ENCODE data around the gene HECW1. TPM values are rescaled to one million over a fixed set of nuclear protein-coding genes. Genes with fewer than 3 reads are reported as not detected.
A peak's percentile ranks its signal among the peaks of the same experiment; 100 is the strongest.

HECW1 gene
- total RNA-seq, 3 donors from 2014 or later: 0.76 to 1.6 (median 1.2) TPM

GRCh38 chr7:43151076-43151475 is 38.6 kb downstream of the HECW1 start:
- TF ChIP-seq, protein P1, sequence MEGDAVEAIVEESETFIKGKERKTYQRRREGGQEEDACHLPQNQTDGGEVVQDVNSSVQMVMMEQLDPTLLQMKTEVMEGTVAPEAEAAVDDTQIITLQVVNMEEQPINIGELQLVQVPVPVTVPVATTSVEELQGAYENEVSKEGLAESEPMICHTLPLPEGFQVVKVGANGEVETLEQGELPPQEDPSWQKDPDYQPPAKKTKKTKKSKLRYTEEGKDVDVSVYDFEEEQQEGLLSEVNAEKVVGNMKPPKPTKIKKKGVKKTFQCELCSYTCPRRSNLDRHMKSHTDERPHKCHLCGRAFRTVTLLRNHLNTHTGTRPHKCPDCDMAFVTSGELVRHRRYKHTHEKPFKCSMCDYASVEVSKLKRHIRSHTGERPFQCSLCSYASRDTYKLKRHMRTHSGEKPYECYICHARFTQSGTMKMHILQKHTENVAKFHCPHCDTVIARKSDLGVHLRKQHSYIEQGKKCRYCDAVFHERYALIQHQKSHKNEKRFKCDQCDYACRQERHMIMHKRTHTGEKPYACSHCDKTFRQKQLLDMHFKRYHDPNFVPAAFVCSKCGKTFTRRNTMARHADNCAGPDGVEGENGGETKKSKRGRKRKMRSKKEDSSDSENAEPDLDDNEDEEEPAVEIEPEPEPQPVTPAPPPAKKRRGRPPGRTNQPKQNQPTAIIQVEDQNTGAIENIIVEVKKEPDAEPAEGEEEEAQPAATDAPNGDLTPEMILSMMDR (IDR thresholded peaks at IDR 0.05): no peak
- Histone ChIP-seq H3K9me3 (no peaks in the 10 kb centered on the region), H3K36me3 (ENCODE audit: low read depth) (no peaks in the 10 kb centered on the region), H3K4me3 (no peak overlapping the region), H3K4me1 (ENCODE audit: low read depth) (no peaks in the 10 kb centered on the region)
- intact Hi-C loops (cut with DNase I, micrococcal nuclease): no loop called here
- ATAC-seq: no peak
- DNase-seq: no peak

- intact Hi-C loops (cut with DNase I, micrococcal nuclease): no loop called here
- Histone ChIP-seq H3K4me3 (no peak overlapping the region), H3K36me3 (ENCODE audit: low read depth) (no peaks in the 10 kb centered on the region), H3K9me3 (no peaks in the 10 kb centered on the region), H3K4me1 (ENCODE audit: low read depth) (no peaks in the 10 kb centered on the region)
- ATAC-seq (no peak), DNase-seq (no peak)
- TF ChIP-seq, protein P1 (IDR thresholded peaks at IDR 0.05): no peak
Observed at GRCh38 chr7:43152696-43153095, 40.2 kb downstream of the HECW1 start.

- no peaks in the 10 kb centered on the region for H3K36me3 ChIP-seq (ENCODE audit: low read depth)
- TF ChIP-seq, protein P1 (IDR thresholded peaks at IDR 0.05): no peak
- no peaks in the 10 kb centered on the region for H3K9me3 ChIP-seq
- ATAC-seq: no peak
- H3K4me3 ChIP-seq: no peak overlapping the region
- no peak for DNase-seq
- H3K4me1 ChIP-seq (ENCODE audit: low read depth): no peaks in the 10 kb centered on the region
- intact Hi-C loops (cut with DNase I, micrococcal nuclease): no loop called here
Observed at GRCh38 chr7:43155636-43156035, 43.2 kb downstream of the HECW1 start.

DNA sequence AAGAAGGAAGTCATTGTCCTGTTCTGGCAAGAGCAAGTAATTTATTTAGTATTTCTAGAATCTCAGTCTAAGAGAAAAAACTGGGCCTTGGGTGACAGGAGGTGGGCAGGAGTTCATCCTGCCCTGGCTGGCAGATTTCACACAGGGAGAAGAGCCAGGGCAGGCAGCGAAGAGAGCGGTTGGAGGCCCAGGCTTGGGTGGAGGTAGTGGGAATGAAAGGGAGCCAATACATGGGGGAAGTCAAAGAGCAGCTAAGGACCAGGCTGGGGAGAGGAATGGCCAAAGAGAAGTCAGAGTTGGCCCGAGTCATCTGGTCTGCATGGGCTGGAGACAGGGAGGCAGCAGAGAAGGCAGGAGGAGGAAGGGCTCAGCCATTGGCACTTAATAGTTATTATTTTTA is 51.4 kb downstream of the HECW1 start:
- Histone ChIP-seq H3K4me3 (no peak overlapping the region), H3K36me3 (ENCODE audit: low read depth) (no peaks in the 10 kb centered on the region), H3K9me3 (no peaks in the 10 kb centered on the region), H3K4me1 (ENCODE audit: low read depth) (no peaks in the 10 kb centered on the region)
- TF ChIP-seq, protein P1 (IDR thresholded peaks at IDR 0.05): no peak
- intact Hi-C loops (cut with DNase I, micrococcal nuclease): no loop called here
- ATAC-seq: no peak
- DNase-seq: no peak

GRCh38 chr7:43164757-43165156 is 52.3 kb downstream of the HECW1 start:
- H3K4me3 ChIP-seq: no peak overlapping the region
- ATAC-seq (peak; percentile 26), DNase-seq (no peak)
- intact Hi-C loops (cut with DNase I, micrococcal nuclease): no loop called here
- H3K36me3 ChIP-seq (ENCODE audit: low read depth): no peaks in the 10 kb centered on the region
- H3K4me1 ChIP-seq (ENCODE audit: low read depth): no peaks in the 10 kb centered on the region
- TF ChIP-seq, protein P1 (IDR thresholded peaks at IDR 0.05): no peak
- H3K9me3 ChIP-seq: no peaks in the 10 kb centered on the region

- TF ChIP-seq, protein P1 (IDR thresholded peaks at IDR 0.05): no peak
- Histone ChIP-seq H3K4me1 (ENCODE audit: low read depth) (no peaks in the 10 kb centered on the region), H3K9me3 (no peaks in the 10 kb centered on the region), H3K4me3 (no peak overlapping the region), H3K36me3 (ENCODE audit: low read depth) (no peaks in the 10 kb centered on the region)
- ATAC-seq (no peak), DNase-seq (no peak)
- intact Hi-C loops (cut with DNase I, micrococcal nuclease): no loop called here
Observed at GRCh38 chr7:43166686-43167085, 54.2 kb downstream of the HECW1 start.
